ES-I3 (cell line): ENCODE measurements around the gene PDLIM5.
A peak's percentile ranks its signal among the peaks of the same experiment; 100 is the strongest.
"Not testable (repeated sequence)": the region's sequence is repeated elsewhere in the genome, so short reads cannot be mapped to it uniquely, and the experiment has no call there.

Source experiments
- H3K36me3 ChIP-seq: 2 replicates; pipeline ENCODE4 v1.6.1; 2013; ENCODE audit warnings: mild to moderate bottlenecking, low read length, control low read depth, moderate library complexity; ENCODE audit not compliant: insufficient read depth
- H3K4me1 ChIP-seq: 2 replicates; pipeline ENCODE4 v1.6.1; 2013; ENCODE audit warnings: mild to moderate bottlenecking, control low read depth, low read length; ENCODE audit not compliant: insufficient read depth
- H3K9ac ChIP-seq: 2 replicates; pipeline ENCODE4 v1.6.1; 2013; ENCODE audit warnings: low read depth, mild to moderate bottlenecking, low read length, moderate library complexity
- H3K9me3 ChIP-seq: 2 replicates; pipeline ENCODE4 v1.6.1; 2013; ENCODE audit warnings: mild to moderate bottlenecking, low read length, moderate library complexity; ENCODE audit not compliant: control insufficient read depth, insufficient read depth

PDLIM5 gene

DNA sequence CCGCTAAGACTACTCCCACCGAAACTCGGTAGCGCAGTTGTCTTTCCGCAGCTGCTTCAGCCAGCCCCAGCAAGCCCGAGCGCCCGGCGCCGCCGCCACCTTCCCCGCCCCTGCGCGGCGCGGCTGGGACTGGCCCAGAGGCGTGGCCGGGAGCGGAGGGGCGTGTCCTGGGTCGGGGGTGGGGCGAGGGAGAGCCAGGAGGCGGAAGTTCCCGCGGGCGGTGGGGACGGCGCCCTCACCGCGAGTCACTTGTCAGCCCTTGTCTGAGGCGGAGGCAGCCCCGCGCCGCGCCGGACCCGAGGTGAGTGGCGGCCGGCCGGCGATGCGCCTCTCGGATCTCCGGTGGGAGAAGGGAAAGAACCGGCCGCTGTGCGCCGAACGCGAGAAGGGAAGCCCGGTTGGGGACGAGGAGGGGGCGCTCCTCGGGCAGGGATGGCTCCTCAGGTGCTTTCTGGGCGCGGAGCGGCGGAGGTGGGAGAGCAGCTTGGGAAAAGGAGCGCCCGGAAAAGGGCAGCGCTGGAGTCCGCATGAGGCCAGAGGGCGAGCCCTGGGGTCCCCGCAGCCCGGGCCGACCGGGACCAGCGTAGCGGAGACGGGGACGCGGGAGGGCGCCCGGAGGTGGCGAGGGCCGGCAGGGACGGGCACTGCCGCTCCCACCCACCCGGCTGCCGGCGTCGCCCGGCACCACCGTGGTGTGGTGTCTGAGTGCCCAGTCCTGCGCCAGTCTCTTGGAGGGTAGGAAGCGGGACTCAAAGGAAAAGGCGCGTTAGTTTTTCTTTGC is at the start of gene PDLIM5:
PDLIM5 (plus strand) TSS at position 248 of the 781 bp plus-strand sequence. CDS start 3,347 bp downstream, outside the sequence.
- peak within 1 kb of the TSS; percentile 65 for H3K9ac ChIP-seq
- no peaks in the 10 kb centered on the region for H3K9me3 ChIP-seq
- H3K4me1 ChIP-seq, result peaks cover 4% of the 10 kb centered on the region; the same call in 1 of the 2 replicates
- no peaks in the 10 kb centered on the region for H3K36me3 ChIP-seq

- H3K4me1 ChIP-seq, H3K9me3 ChIP-seq, H3K9ac ChIP-seq, H3K36me3 ChIP-seq: not testable (repeated sequence)
Measured at GRCh38 chr4:94402439-94402838, 49.3 kb upstream of the PDLIM5 start.

GRCh38 chr4:94403751-94404150 is 48.0 kb upstream of the PDLIM5 start:
- H3K4me1 ChIP-seq, result peaks cover 5% of the 10 kb centered on the region
- H3K9me3 ChIP-seq, result no peaks in the 10 kb centered on the region
- H3K36me3 ChIP-seq, result no peaks in the 10 kb centered on the region
- no peak overlapping the region for H3K9ac ChIP-seq

- Histone ChIP-seq H3K4me1 (peaks cover 9% of the 10 kb centered on the region), H3K9ac (no peak overlapping the region), H3K36me3 (no peaks in the 10 kb centered on the region), H3K9me3 (no peaks in the 10 kb centered on the region)
Measured at GRCh38 chr4:94406668-94407437, 44.9 kb upstream of the PDLIM5 start.

DNA sequence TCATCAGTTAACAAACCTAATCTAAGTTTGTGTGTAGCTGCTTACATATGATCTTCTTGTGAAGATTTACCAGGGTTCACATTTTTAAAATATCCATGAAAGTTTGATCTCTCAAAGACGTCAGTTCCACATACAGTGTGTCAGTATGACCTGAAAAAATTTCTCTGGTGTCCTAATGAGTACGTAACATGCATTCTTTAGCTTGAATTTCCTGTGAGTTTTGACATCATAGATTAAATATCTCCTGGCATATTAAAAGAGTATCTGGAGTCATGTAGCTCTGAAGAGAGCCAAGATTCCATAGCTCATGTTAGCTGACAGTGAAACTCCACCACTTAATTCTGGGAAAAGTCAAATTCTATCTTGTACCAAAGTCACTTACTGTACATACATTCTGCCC is 43.9 kb upstream of the PDLIM5 start:
- Histone ChIP-seq H3K9ac (no peak overlapping the region), H3K36me3 (no peaks in the 10 kb centered on the region), H3K4me1 (peaks cover 9% of the 10 kb centered on the region), H3K9me3 (no peaks in the 10 kb centered on the region)

- no peaks in the 10 kb centered on the region for H3K9me3 ChIP-seq
- H3K4me1 ChIP-seq, result peaks cover 9% of the 10 kb centered on the region
- no peaks in the 10 kb centered on the region for H3K36me3 ChIP-seq
- no peak overlapping the region for H3K9ac ChIP-seq
Measured at GRCh38 chr4:94408549-94409374, 43.0 kb upstream of the PDLIM5 start.

DNA sequence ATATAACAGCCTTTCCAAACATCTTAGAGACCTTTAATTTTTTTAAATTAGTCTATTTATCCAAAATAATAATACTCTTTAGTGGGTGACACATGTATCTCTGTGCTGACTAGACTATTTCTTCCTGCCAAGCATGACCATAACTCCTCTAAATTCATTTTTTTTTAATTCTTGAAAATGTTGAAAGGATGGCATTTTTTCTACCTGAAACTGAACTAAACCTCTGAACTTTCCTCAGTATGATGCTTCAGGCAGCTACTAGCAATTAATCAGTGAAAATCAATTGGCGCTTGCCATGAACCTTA is 42.4 kb upstream of the PDLIM5 start:
- Histone ChIP-seq H3K9ac (no peak overlapping the region), H3K4me1 (peaks cover 9% of the 10 kb centered on the region), H3K9me3 (no peaks in the 10 kb centered on the region), H3K36me3 (no peaks in the 10 kb centered on the region)

DNA sequence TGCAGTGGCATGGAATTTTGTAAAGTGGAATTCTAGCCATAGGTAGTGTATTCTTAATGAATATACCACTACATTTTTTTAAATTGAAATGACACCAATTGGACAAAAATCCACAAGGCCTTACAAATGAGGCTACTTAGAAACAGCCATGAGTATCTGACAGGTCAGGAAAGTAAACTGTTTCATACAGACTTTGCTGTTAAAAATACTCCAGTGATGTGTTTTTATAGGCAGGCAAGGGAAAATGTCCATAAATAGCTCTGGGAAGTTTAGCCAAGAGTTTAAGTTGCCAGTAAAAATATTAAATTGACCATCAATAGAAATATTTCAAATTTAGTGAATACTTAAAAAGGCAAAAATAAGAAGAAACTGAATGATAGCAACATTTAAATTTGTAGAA is 41.8 kb upstream of the PDLIM5 start:
- Histone ChIP-seq H3K36me3 (no peaks in the 10 kb centered on the region), H3K4me1 (peaks cover 9% of the 10 kb centered on the region), H3K9ac (no peak overlapping the region), H3K9me3 (no peaks in the 10 kb centered on the region)

- Histone ChIP-seq H3K36me3 (no peaks in the 10 kb centered on the region), H3K9me3 (no peaks in the 10 kb centered on the region), H3K9ac (no peak overlapping the region), H3K4me1 (peaks cover 9% of the 10 kb centered on the region)
Measured at GRCh38 chr4:94410678-94411206, 41.0 kb upstream of the PDLIM5 start.

DNA sequence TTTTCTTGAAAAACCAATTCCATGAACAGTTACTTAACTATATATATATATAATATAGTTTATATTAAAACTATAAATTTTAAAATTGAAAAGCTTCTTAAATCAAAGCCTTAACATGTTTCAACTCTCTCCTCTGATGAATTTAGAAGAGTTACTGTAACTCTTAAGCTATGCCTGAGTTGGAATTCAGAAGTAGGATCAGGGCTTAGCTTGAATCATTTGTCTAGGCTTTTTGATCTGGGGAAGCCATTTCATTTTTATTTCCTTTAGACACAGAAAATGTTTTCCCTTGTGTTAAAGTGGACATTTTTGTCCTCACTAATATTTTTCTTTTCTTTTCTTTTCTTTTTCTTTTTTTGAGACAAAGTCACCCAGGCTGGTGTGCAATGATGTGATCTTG is 40.4 kb upstream of the PDLIM5 start:
- Histone ChIP-seq H3K4me1 (peaks cover 9% of the 10 kb centered on the region), H3K9me3 (no peaks in the 10 kb centered on the region), H3K36me3 (no peaks in the 10 kb centered on the region), H3K9ac (no peak overlapping the region)

- peaks cover 3% of the 10 kb centered on the region; the same call in 1 of the 2 replicates for H3K9me3 ChIP-seq
- no peaks in the 10 kb centered on the region for H3K36me3 ChIP-seq
- H3K9ac ChIP-seq, result no peak overlapping the region
- H3K4me1 ChIP-seq, result peaks cover 9% of the 10 kb centered on the region
Measured at GRCh38 chr4:94412019-94412657, 39.6 kb upstream of the PDLIM5 start.

- no peak overlapping the region for H3K9ac ChIP-seq
- H3K9me3 ChIP-seq, result peaks cover 4% of the 10 kb centered on the region; the same call in 1 of the 2 replicates
- peaks cover 9% of the 10 kb centered on the region for H3K4me1 ChIP-seq
- H3K36me3 ChIP-seq, result no peaks in the 10 kb centered on the region
Measured at GRCh38 chr4:94412658-94413038, 39.1 kb upstream of the PDLIM5 start.

- Histone ChIP-seq H3K9me3 (peaks cover 4% of the 10 kb centered on the region; the same call in 1 of the 2 replicates), H3K4me1 (peaks cover 9% of the 10 kb centered on the region), H3K36me3 (no peaks in the 10 kb centered on the region), H3K9ac (no peak overlapping the region)
Measured at GRCh38 chr4:94413085-94413840, 38.5 kb upstream of the PDLIM5 start.
